K562 (cell line): ENCODE data around the gene PPM1F. TPM values are rescaled to one million over a fixed set of nuclear protein-coding genes. Genes with fewer than 3 reads are reported as not detected.

Experiments used
- COPS2 ChIP-seq: fragments of 450-650 bp; conservative IDR thresholded peaks from 2 replicates; pipeline ENCODE4 v1.6.1; 2016; ENCODE audit warnings: mild to moderate bottlenecking, moderate library complexity
- CREB3 ChIP-seq: fragments of 450-650 bp; conservative IDR thresholded peaks from 2 replicates; pipeline ENCODE4 v1.6.1; 2016; ENCODE audit warnings: missing genetic modification characterization, low read depth, mild to moderate bottlenecking, missing compliant biosample characterization, moderate library complexity
- E2F3 ChIP-seq: fragments of 250-450 bp; sonication (Bioruptor Pico); IDR thresholded peaks from 2 replicates; pipeline ENCODE4 v1.4.0; 2020; ENCODE audit warnings: mild to moderate bottlenecking
- FOXM1 ChIP-seq, 2 experiments: fragments of 450-650 bp in 1 of 2; sonication (generic) in 1 of 2; formaldehyde crosslinking in 1 of 2; IDR thresholded peaks; 2 replicates each; pipeline versions ENCODE4 v1.6.1 to v1.9.0; 2017 to 2022; ENCODE audit warnings: low read depth in 2 of 2, mild to moderate bottlenecking in 2 of 2, missing genetic modification reagents in 1 of 2, moderate library complexity in 1 of 2
- MAZ ChIP-seq, 2 experiments: fragments of 450-650 bp in 1 of 2; sonication (generic) in 1 of 2; formaldehyde crosslinking; IDR thresholded peaks in 1 of 2; conservative IDR thresholded peaks in 1 of 2; 2 replicates each; pipeline versions ENCODE4 v1.4.0 to v1.5.0; 2020; ENCODE audit warnings: mild to moderate bottlenecking in 1 of 2, missing genetic modification reagents in 1 of 2
- MXD1 ChIP-seq: fragments of 250-450 bp; sonication (Bioruptor Pico); IDR thresholded peaks from 2 replicates; pipeline ENCODE4 v1.8.0; 2021; ENCODE audit warnings: borderline replicate concordance, mild to moderate bottlenecking, moderate library complexity; ENCODE audit not compliant: poor library complexity, severe bottlenecking
- POLR2B ChIP-seq: fragments of 450-650 bp; IDR thresholded peaks from 2 replicates; pipeline ENCODE4 v1.6.1; 2018; ENCODE audit warnings: low read depth; ENCODE audit not compliant: partially characterized antibody
- PPARD ChIP-seq: fragments of 250-450 bp; sonication (Bioruptor Pico); IDR thresholded peaks from 2 replicates; pipeline ENCODE4 v1.8.0; 2022; ENCODE audit warnings: inconsistent platforms, mild to moderate bottlenecking, moderate library complexity
- SPI1 ChIP-seq: IDR thresholded peaks from 2 replicates; pipeline ENCODE4 v1.6.1; 2011; ENCODE audit warnings: low read depth, low read length, control low read depth, borderline replicate concordance
- TBP ChIP-seq: optimal IDR thresholded peaks from 2 replicates; pipeline ENCODE3; 2011; ENCODE audit warnings: low read depth, low read length, improper control_type of control experiment
- TCF7 ChIP-seq: sonication (generic); IDR thresholded peaks from 2 replicates; pipeline ENCODE4 v1.6.1; 2016; ENCODE audit warnings: antibody characterized with exemption, borderline replicate concordance
- TCFL5 ChIP-seq: fragments of 250-450 bp; sonication (Bioruptor Pico); conservative IDR thresholded peaks from 2 replicates; pipeline ENCODE4 v1.6.1; 2021; ENCODE audit warnings: mild to moderate bottlenecking, moderate library complexity, matching md5 sums
- USF1 ChIP-seq: sonication (generic); formaldehyde crosslinking; IDR thresholded peaks from 2 replicates; pipeline ENCODE4 v1.9.0; 2022; ENCODE audit warnings: mild to moderate bottlenecking, missing genetic modification reagents
- ZNF124 ChIP-seq: sonication (generic); formaldehyde crosslinking; IDR thresholded peaks from 2 replicates; pipeline ENCODE4 v1.8.1; 2022; ENCODE audit warnings: missing genetic modification reagents
- ZNF175 ChIP-seq: fragments of 200-800 bp; sonication (Bioruptor generic); IDR thresholded peaks from 2 replicates; pipeline ENCODE4 v1.6.1; 2016; ENCODE audit warnings: low read depth, mild to moderate bottlenecking, missing genetic modification characterization, missing compliant biosample characterization
- ZNF592 ChIP-seq: fragments of 450-650 bp; IDR thresholded peaks from 2 replicates; pipeline ENCODE4 v1.6.1; 2017; ENCODE audit warnings: antibody characterized with exemption, mild to moderate bottlenecking
- ZNF740 ChIP-seq, 3 experiments: fragments of 200-800 bp in 1 of 3; sonication (Bioruptor generic) in 1 of 3; sonication (generic) in 1 of 3; formaldehyde crosslinking in 1 of 3; IDR thresholded peaks; 2 replicates each; pipeline versions ENCODE4 v1.6.1 to v1.8.0; 2016 to 2022; ENCODE audit warnings: mild to moderate bottlenecking in 2 of 3, missing compliant biosample characterization in 2 of 3, missing genetic modification characterization in 2 of 3, missing genetic modification reagents in 1 of 3
- polyA plus RNA-seq, 8 experiments: library from polyadenylated mRNA; depleted of rRNA in 4 of 8; stranded (reverse) in 5 of 8; unstranded in 3 of 8; fragments of >200 nt; fragmentation: Nextera tagmentation in 2 of 8; fragmentation: Illumina TruSeq in 1 of 8; extraction: Ambion mirVana in 2 of 8; extraction: Trizol in 1 of 8; gene quantifications; 2 replicates each; pipeline versions ENCODE4 v1.2.1 to v1.2.3, GENCODE V29; 2011 to 2014; ENCODE audit warnings: inconsistent platforms in 1 of 8, missing spikeins in 1 of 8
- total RNA-seq, 7 experiments: library from RNA; depleted of rRNA in 6 of 7; stranded (reverse); fragments of >200 nt in 6 of 7; fragmentation: Illumina TruSeq in 2 of 7; extraction: Trizol in 2 of 7; gene quantifications; 2 replicates each; pipeline versions ENCODE4 v1.2.1 to v1.2.3, GENCODE V29; 2011 to 2021; ENCODE audit warnings: low replicate concordance in 1 of 7
- TF ChIP-seq, protein P1 (sequence below): sonication (generic); IDR thresholded peaks from 2 replicates; pipeline ENCODE4 v1.6.1; 2016

PPM1F gene
- total and polyA plus RNA-seq, 9 of the 15 experiments (the other 6 are each of a cell fraction or from before 2014, with no cell fraction given): 2.1 to 159 (median 64.0) TPM

DNA sequence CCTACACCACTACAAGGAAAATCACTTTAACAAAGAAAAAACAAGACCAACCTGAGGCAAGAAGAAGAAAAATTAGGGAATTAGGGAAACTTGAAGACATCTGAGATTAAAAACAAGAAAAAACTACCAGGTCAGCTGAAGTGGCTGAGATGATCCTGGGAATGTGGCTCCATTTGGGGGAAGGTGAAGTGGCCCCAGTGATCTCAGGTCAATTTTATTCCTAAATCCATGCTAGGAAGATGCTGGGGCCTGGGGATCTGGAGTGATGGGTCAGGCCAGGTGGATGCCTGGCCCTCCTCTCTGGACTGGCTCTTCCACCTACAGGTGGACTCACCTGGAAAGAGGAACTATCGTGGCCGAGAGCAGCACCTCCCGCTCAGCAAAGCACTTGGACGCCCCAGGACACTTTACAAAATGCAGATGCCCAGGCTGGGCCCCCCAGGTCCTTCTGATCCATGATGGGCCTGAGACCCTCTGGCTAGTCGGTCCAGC, 23.3 kb upstream of the PPM1F start (continued):
- TF ChIP-seq, protein P1, sequence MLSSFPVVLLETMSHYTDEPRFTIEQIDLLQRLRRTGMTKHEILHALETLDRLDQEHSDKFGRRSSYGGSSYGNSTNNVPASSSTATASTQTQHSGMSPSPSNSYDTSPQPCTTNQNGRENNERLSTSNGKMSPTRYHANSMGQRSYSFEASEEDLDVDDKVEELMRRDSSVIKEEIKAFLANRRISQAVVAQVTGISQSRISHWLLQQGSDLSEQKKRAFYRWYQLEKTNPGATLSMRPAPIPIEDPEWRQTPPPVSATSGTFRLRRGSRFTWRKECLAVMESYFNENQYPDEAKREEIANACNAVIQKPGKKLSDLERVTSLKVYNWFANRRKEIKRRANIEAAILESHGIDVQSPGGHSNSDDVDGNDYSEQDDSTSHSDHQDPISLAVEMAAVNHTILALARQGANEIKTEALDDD: no peak
- TF ChIP-seq ZNF175 (no peak), PPARD (CRISPR knock-in tag) (0 out of 2 replicates have a peak, but pooled peaks have one; percentile 4), ZNF592 (no peak), SPI1 (0 out of 2 replicates have a peak, but pooled peaks have one; percentile 12), ZNF124 (CRISPR knock-in tag) (no peak), ZNF740 (CRISPR knock-in tag; IDR thresholded peaks at IDR 0.05) (no peak), ZNF740 (tag; IDR thresholded peaks at IDR 0.05) (no peak), MAZ (CRISPR knock-in tag; conservative IDR thresholded peaks at IDR 0.05 in 1 of 2, IDR thresholded peaks at IDR 0.05 in 1 of 2) (0 out of 4 replicates have a peak, but pooled peaks of 1 of the 2 experiments have one; percentile 18), TCF7 (no peak), FOXM1 (IDR thresholded peaks at IDR 0.05; ENCODE audit: low read depth) (no peak), FOXM1 (CRISPR knock-in tag; IDR thresholded peaks at IDR 0.05; ENCODE audit: low read depth) (no peak), CREB3 (no peak), POLR2B (no peak), TBP (no peak), E2F3 (CRISPR knock-in tag) (0 out of 2 replicates have a peak, but pooled peaks have one; percentile 59), USF1 (CRISPR knock-in tag) (no peak), TCFL5 (no peak), COPS2 (no peak), MXD1 (CRISPR knock-in tag) (no peak)
